ENCODE measurements around the gene SYTL3. TPM values are rescaled to one million over a fixed set of nuclear protein-coding genes. Genes with fewer than 3 reads are reported as not detected.

Gene SYTL3
- 1 to 10 TPM; 2.0 to 2.8 TPM for total RNA-seq

GRCh38 chr6:158649289-158650143, at the start of gene SYTL3:
Gene SYTL3, plus strand, starts transcription at chr6:158650054. Its CDS starts 13,215 bp downstream, at chr6:158663269.

GRCh38 chr6:158644231-158645063, 5.4 kb upstream of the SYTL3 start, which contains the start of gene DYNLT1:
Gene DYNLT1, minus strand, starts transcription at chr6:158644743. Its CDS starts 35 bp downstream, at chr6:158644708.

Small RNA genes lying within 50 kb of the gene (small RNA-seq; reads per million reads assigned to genes)
- gene MIR3918 (0 reads per million in 2 donors), gene MIR7161 (0 reads per million in 2 donors)

Other genes starting within 250 kb of the SYTL3 start
- 10 to 100 TPM; 38.2 to 48.3 TPM for gene TMEM181, start 90.0 kb upstream of the SYTL3 start, total RNA-seq
- gene DYNLT1, start 5.3 kb upstream of the SYTL3 start, total RNA-seq, result 10 to 100 TPM; 35.4 to 81.3 TPM
- 100 to 1,000 TPM in 1 of 2 donors, 10 to 100 TPM in 1; 56.8 to 156 TPM for gene EZR, start 169.3 kb downstream of the SYTL3 start, total RNA-seq